Hindlimb muscle (tissue), 1 donor: ENCODE results near the gene PALM2AKAP2. TPM values are rescaled to one million over a fixed set of nuclear protein-coding genes. Genes with fewer than 3 reads are reported as not detected.
"Not testable (repeated sequence)": the region's sequence is repeated elsewhere in the genome, so short reads cannot be mapped to it uniquely, and the experiment has no call there.

Experiments used
- DNase-seq: peaks from one replicate; pipeline ENCODE4 v3.0.0-alpha.2; 2013
- polyA plus RNA-seq: library from polyadenylated mRNA; unstranded; fragments of 120-200 nt; gene quantifications from one replicate; pipeline ENCODE4 v1.2.1, GENCODE V29; 2013; ENCODE audit not compliant: insufficient read length

Gene PALM2AKAP2
- polyA plus RNA-seq, 1 donor = 30.4 TPM

- no peak for DNase-seq
Measured at GRCh38 chr9:109805050-109805449, 25.1 kb downstream of the PALM2AKAP2 start.

GRCh38 chr9:109806506-109807115 lies 26.6 kb downstream of the PALM2AKAP2 start:
- DNase-seq = no peak

DNA sequence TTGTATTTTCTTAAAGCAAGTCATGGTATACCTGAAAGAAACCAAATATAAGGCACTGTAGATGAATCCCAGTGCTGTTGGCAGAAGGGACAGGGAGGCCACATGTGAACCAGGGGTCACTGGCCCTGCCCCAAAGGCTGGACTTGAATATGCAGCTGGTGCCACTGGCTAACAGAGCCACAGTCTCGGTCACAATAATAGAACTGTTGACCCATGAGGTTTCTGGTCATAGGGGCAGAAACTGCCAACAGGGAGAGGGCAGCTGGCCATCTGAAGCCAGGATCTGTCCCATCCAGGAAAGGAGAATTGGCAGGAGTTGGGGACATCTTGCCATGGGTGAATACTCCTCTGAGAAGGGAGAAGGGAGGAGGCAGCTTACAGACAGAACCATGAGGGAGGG lies 31.9 kb downstream of the PALM2AKAP2 start:
- no peak for DNase-seq

GRCh38 chr9:109812331-109812730 lies 32.3 kb downstream of the PALM2AKAP2 start:
- DNase-seq = no peak

- no peak for DNase-seq
Measured at GRCh38 chr9:109812818-109813281, 32.9 kb downstream of the PALM2AKAP2 start.

GRCh38 chr9:109813303-109813702 lies 33.3 kb downstream of the PALM2AKAP2 start:
- DNase-seq = no peak

- DNase-seq = no peak
Measured at GRCh38 chr9:109813829-109814228, 33.8 kb downstream of the PALM2AKAP2 start.

- DNase-seq = no peak
Measured at GRCh38 chr9:109815366-109815947, 35.5 kb downstream of the PALM2AKAP2 start.

DNA sequence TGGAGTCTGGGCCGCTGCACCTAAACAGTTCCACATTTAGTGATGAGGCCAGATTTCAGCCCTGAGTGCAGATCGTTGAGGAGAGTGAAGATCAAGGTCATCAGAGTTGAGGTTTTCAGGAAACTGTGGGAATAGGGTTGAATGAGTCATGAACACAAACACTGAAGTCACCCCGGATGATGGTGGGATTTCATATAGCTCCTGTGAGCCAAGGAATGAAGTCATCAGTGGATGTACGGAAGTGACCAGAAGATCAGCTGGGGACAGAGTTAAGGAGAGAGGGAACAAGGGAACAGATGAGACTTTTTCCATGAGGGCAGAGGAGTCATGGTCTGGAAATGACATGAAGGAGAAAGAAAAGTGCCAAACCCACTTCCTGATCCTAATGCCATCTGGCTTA lies 36.5 kb downstream of the PALM2AKAP2 start:
- peak; percentile 69 for DNase-seq

- no peak for DNase-seq
Measured at GRCh38 chr9:109817146-109817845, 37.3 kb downstream of the PALM2AKAP2 start.

- peak; percentile 91 for DNase-seq
Measured at GRCh38 chr9:109817846-109818472, 38.0 kb downstream of the PALM2AKAP2 start.

DNA sequence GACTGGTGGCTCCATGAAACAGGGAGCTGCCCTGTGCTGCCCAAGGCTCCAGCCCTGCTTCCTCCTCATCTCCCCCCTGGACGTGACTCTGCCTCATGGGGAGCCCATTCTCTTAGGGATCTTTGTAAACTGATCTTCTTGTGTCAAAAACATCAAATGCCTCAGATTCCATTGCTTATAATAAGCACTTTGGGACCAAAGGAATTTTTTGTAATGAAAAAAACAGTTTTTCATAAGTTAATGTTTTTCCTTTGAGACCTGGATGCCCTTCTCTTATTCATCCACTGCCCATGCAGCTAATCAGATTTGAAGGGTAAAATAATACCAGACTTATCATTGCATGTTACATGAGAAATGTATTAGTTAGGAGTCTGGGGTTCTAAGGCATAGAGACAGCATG lies 41.7 kb downstream of the PALM2AKAP2 start:
- DNase-seq = no peak

- DNase-seq = not testable (repeated sequence)
Measured at GRCh38 chr9:109825383-109825782, 45.4 kb downstream of the PALM2AKAP2 start.

DNA sequence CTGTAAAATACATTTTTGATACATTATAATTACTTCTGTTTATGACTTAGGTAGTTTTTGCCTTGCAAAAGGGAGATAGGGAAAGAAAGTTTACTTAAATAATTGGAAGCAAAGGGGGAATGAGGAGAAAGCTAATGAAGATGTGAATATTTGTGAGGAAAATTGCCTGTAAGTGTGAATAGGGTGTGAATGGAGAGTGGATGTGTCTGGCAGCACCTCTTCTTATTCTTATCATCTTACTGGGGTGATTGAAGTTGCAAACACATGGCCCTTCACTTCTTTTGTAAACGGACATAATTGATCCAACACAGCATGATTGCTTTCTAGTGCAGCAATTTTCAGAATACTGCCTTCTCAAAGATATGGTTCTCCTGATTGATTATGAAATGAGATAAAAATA lies 46.6 kb downstream of the PALM2AKAP2 start:
- DNase-seq = no peak

DNA sequence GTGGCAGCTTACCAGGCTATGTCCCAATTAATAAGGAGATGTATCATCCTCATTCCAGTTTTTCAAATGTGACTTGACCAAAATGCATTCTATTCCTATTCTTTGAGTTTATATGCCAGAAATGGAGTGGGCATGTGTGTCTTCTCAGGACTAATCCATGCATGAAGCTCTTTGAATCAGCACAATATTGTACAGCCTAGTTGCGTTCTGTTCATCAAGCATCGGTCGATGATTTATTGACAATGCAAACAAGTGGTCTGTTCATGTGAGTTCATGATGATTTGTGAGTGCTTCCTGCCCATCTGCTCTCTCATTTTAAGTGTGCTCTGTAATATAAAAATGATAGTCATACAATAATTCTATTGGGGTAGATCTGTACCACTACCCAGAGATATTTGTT lies 48.3 kb downstream of the PALM2AKAP2 start:
- no peak for DNase-seq
